AG08396 (cell line): ENCODE data around the gene GABRR3.

Source experiments
- DNase-seq: peaks from one replicate; pipeline ENCODE4 v3.0.0; 2012; ENCODE audit warnings: low spot score, mixed read lengths

Gene GABRR3

DNA sequence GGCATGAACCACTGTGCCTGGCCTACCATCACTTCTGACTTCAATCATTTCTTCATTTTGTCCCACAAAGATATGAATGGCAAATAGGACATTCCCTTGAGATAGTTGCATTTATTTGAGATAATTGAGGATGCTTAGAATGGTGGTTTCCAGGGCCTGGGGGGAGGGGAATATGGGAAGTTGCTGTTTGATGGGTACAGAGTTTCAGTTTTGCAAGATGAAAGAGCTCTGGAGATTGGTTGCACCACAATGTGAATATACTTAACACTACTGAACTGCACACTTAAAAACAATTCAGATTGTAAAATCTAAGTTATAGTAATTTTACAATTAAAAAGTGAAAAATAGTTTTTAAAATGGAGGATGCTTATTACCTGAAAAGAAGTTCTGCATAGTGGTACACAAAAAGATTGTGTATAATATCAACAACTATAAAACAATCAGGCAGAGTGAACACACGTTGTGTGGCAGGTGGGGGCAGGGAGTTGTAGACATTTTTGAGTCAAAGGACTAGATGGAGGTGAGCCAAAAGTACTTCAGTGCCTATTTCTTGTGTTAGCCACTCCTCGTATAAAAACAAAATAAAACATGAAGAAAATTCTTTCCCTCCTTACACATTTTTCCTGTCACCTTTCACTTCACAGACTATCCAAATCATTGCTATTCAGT is 44.4 kb downstream of the GABRR3 start:
- no peak for DNase-seq

GRCh38 chr3:97988784-97989568 is 46.1 kb downstream of the GABRR3 start:
- DNase-seq: no peak

GRCh38 chr3:97987306-97987705 is 47.8 kb downstream of the GABRR3 start:
- DNase-seq: no peak

- no peak for DNase-seq
Observed at GRCh38 chr3:97983933-97984491, 51.1 kb downstream of the GABRR3 start.

GRCh38 chr3:97981886-97982285 is 53.2 kb downstream of the GABRR3 start:
- no peak for DNase-seq

DNA sequence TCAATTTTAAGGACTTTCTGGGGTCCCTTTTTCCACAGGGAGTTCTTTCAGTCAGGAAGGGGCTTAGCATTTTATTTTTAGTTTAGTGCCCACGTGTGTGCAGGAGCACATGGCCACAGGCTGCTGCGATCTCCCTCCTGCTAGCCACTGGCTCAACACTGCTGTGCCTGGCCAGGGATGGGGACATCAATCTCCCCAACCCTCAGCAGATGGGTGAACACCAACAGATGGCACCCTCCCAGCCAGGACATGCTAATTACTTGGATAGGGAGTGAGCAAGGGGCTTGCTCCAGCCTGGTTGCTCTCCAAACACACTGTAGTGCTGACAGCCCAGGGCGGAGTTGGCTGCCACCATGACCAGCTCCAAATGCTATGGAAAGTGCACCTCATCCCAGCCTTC is 55.5 kb downstream of the GABRR3 start:
- DNase-seq: no peak

- DNase-seq: no peak
Observed at GRCh38 chr3:97975466-97975865, 59.6 kb downstream of the GABRR3 start.

GRCh38 chr3:97974996-97975395 is 60.1 kb downstream of the GABRR3 start:
- DNase-seq: no peak

DNA sequence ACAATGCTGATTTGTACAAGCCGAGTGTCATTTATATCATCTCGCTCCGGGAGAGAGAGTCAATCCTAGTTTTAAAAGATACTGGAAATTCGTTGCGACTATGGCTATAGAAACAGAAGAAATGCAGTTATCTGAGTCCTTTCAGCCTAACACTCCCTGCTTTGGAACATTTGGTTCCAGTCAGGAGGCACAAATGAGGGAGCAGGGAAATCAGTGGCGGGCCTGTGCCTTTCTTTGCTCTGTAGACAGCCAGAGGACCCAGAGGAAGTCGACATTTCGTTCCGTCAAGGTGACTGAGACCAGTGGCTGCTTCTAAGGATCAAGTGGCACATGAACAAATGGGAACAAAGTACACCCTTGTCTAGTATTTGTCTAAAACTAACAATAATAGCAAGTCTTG is 62.1 kb downstream of the GABRR3 start:
- no peak for DNase-seq

GRCh38 chr3:97971679-97972567 is 63.2 kb downstream of the GABRR3 start, which contains the start of gene RIOX2:
Gene RIOX2 (minus strand): TSS chr3:97972431. CDS start chr3:97967593, 4,838 bp downstream.
- DNase-seq: peak; percentile 90

GRCh38 chr3:97970956-97971620 is 64.0 kb downstream of the GABRR3 start:
- no peak for DNase-seq

GRCh38 chr3:97970156-97970555 is 65.0 kb downstream of the GABRR3 start:
- no peak for DNase-seq

DNA sequence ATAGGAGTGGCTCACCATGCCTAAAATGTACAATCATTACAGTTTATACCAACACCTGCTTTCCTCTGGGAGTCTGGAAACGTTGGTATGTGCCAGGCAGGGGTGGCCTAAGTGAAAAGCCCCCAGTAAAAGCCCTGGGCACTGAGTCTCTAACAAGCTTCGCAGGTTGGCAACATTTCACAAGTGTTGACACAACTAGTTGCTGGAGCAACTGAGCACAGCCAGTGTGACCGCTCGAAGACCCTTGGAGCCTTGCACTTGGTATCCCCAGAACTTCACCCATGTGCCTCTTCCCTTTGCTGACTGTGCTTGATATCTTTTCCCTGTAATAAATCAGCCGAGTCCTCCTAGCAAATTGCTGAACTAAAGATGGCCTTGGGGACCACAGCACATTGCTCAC is 65.6 kb downstream of the GABRR3 start:
- DNase-seq: no peak

DNA sequence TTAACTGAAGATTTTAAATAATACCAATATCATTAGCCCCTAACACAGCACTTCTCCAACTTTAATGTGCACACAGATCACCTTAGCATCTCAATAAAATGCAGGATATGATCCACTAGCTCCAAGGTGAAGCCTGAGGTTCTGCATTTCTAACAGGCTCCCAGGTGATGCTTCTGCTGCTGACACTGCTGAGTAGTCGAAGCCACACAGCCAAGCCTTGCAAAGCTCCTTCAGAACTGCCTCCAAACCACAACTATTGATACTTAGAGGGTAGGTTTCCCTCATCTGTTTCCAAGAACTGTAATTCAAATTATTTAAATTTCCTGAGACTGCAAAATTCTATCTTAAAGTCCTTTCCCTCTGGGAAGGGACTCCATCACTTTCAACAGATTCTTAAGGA is 66.7 kb downstream of the GABRR3 start:
- no peak for DNase-seq

DNA sequence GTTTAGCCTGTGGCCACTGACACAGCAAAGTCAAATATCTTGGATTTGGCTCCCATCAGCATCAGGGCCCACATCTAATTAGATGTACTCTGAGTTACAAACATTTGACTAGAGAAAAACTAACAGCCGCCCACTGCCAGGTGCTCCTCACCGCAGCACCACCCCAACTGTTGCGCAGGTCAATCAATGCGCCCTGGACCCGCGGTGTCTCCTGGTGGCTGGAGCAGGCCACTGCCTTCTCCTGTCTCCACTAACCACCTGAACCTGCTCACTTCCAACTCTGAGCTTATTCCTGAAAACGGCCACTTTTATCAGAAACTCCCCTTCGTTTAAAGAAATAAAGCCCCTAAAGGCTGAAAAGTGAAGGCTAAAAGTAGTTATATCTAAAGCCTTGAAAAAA is 67.1 kb downstream of the GABRR3 start:
- no peak for DNase-seq

DNA sequence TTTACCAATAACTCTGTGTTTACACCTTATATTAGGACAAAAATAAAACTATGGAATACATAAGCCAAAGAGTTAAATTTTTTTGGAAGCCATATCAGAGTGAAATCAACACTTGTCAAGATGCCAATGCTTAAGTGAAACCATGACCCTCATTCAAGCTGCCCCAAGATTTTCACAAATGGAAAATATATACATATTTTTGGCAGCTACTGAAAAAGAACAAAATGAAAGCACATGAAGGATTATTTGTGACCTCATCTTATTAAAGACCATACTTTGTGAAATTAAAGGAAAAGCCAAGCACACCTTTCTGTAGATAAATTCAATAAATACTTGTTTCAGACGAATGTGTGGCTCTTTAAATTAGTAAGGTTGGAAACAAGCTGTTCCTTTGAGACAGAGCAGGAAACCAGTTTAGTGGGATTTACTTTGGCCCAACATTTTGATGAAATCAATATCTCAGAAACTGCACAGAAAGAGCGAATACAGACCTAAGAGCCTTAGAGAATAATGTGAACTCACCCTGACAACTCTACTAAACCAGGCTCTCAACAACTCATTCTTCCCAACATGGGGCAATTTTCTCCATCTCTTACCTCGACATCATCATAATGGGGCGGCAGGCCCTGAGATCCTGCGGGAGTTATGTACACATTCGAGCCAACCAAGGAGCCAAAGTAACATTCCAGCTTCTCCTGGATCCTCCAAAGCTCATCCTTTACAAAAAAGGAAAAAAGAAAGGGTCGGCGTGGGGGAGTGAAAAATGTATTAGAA is 73.9 kb downstream of the GABRR3 start:
- DNase-seq: no peak

DNA sequence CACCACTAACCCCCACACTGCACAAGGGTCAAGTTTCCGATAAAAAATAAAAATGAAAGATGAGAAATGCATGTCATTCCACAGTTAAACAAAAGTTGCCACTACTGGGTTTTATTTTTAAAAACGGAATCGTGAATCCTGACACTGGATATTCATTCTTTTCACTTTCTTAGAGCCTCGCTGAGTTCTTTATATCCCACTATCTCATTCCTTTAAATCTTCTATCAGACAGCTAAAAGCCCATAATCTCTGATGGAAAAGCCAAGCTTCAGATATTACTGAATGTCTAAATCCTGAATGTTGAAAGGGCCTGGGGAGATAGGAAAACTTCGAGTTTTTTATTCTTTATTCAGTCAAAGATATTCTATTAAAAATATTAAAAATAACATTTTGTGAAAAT is 74.6 kb downstream of the GABRR3 start:
- no peak for DNase-seq

DNA sequence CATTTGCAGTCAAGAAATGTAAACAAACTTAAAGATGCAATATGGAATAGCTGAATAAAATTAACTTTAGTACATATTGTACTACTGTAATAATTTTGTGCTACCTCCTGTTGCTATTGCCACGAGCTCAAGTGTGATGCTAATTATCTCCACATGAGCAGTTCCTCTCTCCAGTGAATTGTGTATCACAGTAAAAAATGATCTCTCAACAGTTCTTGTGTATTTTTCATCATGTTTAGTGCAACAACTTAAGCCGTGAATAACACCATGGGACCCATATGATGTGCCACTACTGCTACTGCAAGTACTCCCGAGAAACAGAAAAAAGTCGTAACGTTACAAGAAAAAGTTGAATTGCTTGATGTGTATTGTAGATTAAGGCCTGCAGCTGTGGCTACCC is 75.2 kb downstream of the GABRR3 start:
- DNase-seq: no peak

DNA sequence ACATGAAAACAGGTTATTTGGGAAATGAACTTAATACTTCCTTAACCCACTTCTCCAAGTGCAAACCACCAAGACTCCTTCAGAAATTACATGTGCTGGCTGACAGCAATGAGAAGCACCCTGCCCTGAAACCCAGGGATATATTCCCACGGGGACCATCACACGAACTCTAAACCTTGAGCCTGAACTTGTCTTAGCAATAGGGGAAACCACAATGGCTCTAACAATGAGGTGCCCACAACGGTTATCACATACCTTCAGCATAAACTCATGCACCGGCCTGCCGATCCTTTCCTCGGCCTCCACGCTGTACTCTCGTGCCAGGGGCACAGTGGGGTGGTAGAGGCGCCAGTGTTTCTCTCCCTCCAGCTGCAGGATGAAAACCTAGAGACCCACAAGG is 76.3 kb downstream of the GABRR3 start:
- DNase-seq: no peak

DNA sequence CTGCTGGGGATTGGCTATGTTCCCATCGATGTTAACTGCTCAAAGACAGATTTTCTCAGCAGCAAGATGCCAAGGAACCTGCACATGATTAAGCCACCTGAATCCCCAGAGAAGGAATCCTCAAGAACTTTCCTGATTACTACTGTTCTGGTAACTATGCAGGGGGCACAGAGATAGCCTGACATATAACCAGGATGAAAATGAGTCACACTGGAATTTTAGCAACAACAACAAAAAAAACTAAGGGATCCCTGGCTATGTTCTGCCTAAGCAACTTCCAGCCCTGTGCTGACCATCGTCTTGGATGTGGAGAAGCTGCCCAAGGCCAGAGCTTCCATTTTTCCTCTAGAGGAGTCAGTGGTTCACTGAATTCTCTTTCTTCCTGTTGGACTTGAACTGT is 76.7 kb downstream of the GABRR3 start:
- DNase-seq: no peak
